Activated CD8-positive, alpha-beta memory T cell treated with anti-CD3 and anti-CD28 coated beads, Interleukin-2, amount 50 U/mL, for 4 hours (primary cell): ENCODE results near the gene IQCM.
"Not testable (repeated sequence)": the region's sequence is repeated elsewhere in the genome, so short reads cannot be mapped to it uniquely, and the experiment has no call there.

ENCODE experiments used
- DNase-seq: peaks from one replicate; pipeline ENCODE4 v3.0.0-alpha.2; 2020

The IQCM gene

DNA sequence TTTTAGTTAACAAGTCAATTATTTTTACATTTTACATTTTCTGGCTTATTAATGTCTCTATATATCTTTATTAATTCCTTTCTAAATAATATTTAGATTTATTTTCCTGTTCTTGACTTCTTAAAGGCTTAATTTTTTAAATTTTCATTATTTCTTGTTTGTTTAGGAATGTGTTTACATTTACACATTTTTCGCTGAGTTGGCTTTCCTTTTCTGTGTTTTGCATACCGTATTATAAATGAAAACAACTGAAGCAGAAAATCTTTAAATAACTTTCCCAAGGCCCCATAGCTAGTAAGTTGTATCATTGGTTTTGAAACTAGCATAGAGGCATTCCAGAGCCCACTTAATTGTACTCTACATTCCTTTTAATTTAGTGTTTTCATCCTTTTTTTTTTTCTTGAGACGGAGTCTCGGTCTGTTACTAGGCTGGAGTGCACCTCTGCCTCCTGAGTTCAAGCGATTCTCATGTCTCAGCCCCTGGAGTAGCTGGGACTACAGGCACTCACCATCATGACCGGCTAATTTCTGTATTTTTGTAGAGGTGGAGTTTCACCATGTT, 261.6 kb downstream of the IQCM start:
- no peak for DNase-seq

DNA sequence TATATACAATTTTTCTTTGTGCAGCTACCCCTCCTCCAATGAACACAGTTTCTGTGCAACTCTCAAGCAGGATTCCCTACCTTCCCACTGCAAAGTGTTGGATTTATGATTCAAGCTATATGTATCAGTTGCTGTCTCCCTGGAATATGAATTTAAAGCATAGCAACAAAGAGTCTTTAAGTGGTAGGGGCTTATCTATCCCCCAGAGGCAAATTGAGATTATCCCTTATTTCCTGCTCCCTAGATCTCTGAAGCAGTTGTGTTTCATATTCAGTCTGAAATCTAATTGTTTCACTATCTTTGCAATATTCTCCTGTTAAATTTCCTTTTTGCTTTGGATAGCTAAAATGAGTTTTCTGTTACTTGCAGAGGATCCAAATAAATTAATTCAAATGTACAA, 263.0 kb downstream of the IQCM start:
- no peak for DNase-seq

GRCh38 chr4:149549911-149550310, 265.7 kb downstream of the IQCM start:
- DNase-seq = no peak

DNA sequence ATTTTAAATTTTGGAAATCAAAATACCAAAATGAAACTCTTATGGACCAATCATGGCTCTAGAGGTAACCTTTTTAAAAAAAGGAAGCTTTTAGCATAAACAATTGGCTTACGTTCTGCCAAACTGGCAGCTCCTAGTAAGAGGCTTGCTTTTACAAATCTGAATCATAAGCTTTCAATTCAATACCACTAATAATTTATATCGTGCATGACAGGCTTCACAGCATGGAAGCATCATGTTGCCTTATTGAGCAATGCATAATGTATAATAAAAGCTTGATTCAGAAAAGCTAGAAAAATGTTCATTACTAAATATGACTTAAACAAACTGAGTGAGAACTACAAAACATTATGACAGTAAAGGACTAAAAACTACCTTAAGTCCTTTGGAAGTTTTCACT, 280.9 kb downstream of the IQCM start:
- DNase-seq = no peak

GRCh38 chr4:149531861-149532260, 283.8 kb downstream of the IQCM start:
- DNase-seq = no peak

DNA sequence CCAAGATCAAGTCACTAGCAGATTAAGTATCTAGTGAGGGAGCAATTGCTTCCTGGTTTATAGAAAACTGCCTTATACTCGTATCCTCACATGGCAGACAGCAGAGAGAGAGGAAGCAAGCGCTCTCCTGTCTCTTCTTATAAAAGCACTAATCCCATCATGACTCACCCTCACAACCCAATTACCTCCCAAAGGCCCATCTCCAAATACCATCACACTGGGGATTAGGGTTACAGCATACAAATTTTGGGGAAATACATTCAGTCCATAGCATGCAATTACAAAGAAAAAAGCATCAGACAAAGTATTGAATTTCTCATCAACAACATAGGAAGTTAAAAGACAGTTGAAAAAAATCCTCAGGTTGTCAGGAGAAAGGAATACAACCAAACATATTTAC, 292.6 kb downstream of the IQCM start:
- DNase-seq = no peak

GRCh38 chr4:149521611-149522425, 293.8 kb downstream of the IQCM start:
- DNase-seq = no peak

DNA sequence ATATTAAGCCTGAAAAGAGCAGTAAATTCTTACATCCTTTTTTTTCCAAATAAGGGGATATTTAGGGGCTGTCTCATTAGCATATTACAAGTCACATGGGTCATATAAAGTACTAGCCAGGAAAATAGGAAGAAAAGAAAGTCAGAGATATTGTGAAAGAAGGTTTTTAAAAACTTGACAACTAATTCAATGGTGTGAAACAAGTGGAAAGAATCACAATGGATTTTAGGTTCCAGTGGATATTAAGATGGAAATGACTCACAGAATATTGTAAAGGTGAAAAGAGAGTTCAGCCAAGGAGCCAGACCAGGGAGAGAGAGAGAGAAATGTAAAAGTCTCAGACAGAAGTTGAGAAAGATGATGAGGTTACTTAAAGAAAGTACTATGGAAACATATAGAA, 297.2 kb downstream of the IQCM start:
- no peak for DNase-seq

DNA sequence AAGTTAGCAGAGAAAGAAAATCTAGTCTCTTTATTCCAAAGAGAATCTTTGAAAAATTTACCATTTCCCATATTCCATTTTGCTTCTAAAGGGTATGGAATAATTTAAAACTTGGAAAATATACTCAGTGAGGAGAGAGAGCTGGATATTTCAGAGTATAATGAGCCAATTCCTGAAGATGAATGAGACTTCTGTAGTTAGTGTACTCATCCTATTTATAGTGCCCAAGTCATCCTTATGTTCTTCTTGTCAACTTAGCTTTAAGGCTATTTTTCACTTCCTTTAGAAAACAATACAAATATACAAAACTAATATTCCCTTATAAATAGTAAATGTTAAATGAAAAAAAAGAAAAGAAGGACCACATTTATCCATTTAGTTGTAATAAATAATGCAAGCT, 302.6 kb downstream of the IQCM start:
- no peak for DNase-seq

DNA sequence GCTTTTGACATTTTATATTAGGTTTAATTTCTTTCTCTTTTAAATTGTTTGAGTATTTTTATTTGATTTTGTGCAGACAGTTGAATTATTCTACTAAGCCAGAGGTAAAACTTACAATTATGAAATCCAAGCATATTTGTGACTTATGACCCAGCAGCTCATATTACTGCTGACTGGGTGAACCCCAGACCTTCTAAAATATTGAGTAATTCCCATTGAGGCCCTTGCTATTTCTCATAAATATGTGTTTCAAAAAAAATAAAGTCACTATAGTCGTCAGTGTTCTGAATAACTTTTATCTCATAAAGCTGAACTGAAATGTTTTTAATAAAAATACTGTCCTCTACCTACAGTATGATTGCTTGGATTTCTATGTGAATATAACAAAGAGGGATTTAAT, 303.1 kb downstream of the IQCM start:
- DNase-seq = no peak

GRCh38 chr4:149511558-149512298, 303.9 kb downstream of the IQCM start:
- DNase-seq = no peak

GRCh38 chr4:149507309-149507708, 308.3 kb downstream of the IQCM start:
- DNase-seq = not testable (repeated sequence)

GRCh38 chr4:149500806-149501205, 314.8 kb downstream of the IQCM start:
- DNase-seq = no peak

- no peak for DNase-seq
Observed at GRCh38 chr4:149499726-149500125, 315.9 kb downstream of the IQCM start.

DNA sequence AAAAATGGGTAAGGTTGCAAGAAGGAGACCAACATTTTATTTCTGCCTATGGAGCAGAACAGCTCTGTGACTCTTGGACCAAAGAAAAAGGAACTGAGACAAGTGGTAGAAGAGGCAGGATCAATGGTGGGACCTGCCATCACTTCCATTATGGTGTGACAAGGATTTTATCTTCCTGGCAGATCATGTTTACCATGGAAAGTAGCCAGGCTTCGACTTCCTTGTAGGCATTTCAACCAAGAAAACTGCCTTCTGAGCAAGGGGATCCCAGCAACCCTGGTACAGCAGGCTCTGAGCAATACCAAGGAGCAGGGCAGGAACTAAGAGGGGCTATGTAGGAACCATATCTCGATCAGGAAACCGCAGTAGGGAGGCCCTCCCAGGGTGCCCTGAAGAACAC, 317.4 kb downstream of the IQCM start:
- DNase-seq = no peak

GRCh38 chr4:149493492-149493891, 322.2 kb downstream of the IQCM start:
- DNase-seq = no peak

DNA sequence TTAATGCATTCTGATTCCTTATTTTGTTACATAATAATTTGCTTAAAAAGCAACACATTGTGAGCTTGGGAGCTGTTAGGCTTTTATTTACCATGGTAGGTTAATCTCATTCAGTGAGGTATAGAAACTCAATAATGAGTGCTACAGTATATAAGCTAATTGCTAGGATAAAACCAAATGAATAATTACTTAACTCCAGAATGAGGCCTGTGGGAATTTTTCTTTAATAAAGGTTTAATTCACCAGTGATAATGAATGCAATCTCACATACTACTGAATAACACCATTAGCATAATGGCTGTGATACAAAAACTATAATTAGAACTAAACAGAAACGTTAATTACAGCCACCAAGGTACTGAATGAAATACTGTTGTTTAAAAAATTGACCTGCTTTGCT, 326.3 kb downstream of the IQCM start:
- DNase-seq = no peak

GRCh38 chr4:149486861-149487260, 328.8 kb downstream of the IQCM start:
- no peak for DNase-seq

DNA sequence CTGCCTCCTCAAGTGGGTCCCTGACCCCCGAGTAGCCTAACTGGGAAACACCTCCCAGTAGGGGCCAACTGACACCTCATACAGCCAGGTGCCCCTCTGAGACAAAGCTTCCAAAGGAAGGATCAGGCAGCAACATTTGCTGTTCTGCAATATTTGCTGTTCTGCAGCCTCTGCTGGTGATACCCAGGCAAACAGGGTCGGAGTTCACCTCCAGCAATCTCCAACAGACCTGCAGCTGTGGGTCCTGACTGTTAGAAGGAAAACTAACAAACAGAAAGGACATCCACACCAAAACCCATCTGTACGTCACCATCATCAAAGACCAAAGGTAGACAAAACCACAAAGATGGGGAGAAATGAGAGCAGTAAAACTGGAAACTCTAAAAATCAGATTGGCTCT, 347.0 kb downstream of the IQCM start:
- not testable (repeated sequence) for DNase-seq

DNA sequence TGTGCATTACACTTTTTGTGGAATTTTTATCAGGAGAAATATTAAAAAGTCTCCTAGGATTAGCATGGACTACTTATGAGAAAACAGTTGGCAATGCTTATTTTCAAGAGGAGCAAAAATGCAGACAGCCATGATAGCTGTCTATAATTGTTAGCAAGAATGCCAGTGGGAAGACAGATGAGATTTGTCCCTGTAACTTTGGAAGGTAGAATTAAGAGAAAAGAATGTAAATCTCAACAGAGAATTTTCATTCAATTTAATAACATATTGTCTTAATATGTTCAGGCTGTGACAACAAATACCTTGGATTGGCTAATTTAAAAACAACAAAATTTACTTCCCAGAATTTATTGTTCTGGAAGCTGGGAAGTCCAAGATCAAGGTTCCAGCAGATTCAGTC, 349.2 kb downstream of the IQCM start:
- DNase-seq = no peak

DNA sequence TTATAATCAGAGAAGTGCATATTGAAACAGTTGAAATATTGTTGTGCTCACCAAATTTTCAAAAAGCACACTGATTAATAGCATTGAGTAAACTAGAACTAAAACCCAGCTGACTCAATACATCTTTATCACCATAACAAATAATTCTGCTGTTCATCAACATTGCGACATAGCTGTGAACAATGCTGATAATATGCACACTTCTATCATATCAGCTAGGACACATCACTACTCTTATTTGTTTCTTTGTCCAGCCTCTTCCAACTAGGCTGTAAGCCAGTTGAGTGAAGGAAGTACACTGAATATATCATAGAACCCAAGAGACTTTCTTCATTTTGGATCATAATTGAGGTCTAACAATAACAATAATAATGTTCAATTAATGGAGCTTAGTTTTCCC, 349.7 kb downstream of the IQCM start:
- no peak for DNase-seq

GRCh38 chr4:149443537-149443936, 372.1 kb downstream of the IQCM start:
- no peak for DNase-seq

GRCh38 chr4:149441338-149441737, 374.3 kb downstream of the IQCM start:
- DNase-seq = no peak

DNA sequence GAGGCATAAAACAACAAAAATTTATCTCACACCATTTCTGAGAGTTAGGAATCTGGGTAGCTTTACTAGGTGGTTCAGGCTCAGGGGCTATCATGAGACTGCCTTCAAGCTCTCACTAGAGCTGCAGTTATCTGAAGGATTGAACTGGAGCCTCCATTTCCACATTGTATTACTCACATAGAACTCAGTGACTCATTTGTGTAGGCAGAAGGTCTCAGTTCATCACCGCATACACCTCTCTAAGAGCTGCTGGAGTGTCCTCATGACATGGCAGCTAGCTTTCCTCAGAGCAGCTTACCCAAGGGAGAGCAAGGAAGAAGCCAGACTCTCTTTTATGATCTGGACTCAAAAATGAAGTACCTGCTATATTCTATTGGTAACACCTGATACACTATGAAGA, 389.2 kb downstream of the IQCM start:
- no peak for DNase-seq
